IPS-20b (cell line): ENCODE measurements around the gene PMEPA1.

ENCODE experiments used
- H3K27ac ChIP-seq: one replicate; pipeline ENCODE4 v1.5.1; 2013; ENCODE audit warnings: low read length
- H3K27me3 ChIP-seq: 2 replicates; pipeline ENCODE4 v1.6.1; 2013; ENCODE audit warnings: mild to moderate bottlenecking, low read length, inconsistent platforms; ENCODE audit not compliant: insufficient read depth
- H3K36me3 ChIP-seq: 2 replicates; pipeline ENCODE4 v1.6.1; 2013; ENCODE audit warnings: low read depth, mild to moderate bottlenecking, inconsistent platforms, low read length, moderate library complexity; ENCODE audit not compliant: insufficient read depth
- H3K4me1 ChIP-seq: 2 replicates; pipeline ENCODE4 v1.6.1; 2013; ENCODE audit warnings: mild to moderate bottlenecking, control low read depth, inconsistent platforms, low read length, moderate library complexity; ENCODE audit not compliant: insufficient read depth
- H3K4me3 ChIP-seq: 2 replicates; pipeline ENCODE4 v1.5.1; 2013; ENCODE audit warnings: mild to moderate bottlenecking, low read length, inconsistent platforms
- H3K9ac ChIP-seq: 2 replicates; pipeline ENCODE4 v1.6.1; 2013; ENCODE audit warnings: low read depth, mild to moderate bottlenecking, inconsistent platforms, low read length, moderate library complexity
- H3K9me3 ChIP-seq: 2 replicates; pipeline ENCODE4 v1.6.1; 2013; ENCODE audit warnings: mild to moderate bottlenecking, low read depth, low read length, inconsistent platforms; ENCODE audit not compliant: insufficient read depth

The PMEPA1 gene

DNA sequence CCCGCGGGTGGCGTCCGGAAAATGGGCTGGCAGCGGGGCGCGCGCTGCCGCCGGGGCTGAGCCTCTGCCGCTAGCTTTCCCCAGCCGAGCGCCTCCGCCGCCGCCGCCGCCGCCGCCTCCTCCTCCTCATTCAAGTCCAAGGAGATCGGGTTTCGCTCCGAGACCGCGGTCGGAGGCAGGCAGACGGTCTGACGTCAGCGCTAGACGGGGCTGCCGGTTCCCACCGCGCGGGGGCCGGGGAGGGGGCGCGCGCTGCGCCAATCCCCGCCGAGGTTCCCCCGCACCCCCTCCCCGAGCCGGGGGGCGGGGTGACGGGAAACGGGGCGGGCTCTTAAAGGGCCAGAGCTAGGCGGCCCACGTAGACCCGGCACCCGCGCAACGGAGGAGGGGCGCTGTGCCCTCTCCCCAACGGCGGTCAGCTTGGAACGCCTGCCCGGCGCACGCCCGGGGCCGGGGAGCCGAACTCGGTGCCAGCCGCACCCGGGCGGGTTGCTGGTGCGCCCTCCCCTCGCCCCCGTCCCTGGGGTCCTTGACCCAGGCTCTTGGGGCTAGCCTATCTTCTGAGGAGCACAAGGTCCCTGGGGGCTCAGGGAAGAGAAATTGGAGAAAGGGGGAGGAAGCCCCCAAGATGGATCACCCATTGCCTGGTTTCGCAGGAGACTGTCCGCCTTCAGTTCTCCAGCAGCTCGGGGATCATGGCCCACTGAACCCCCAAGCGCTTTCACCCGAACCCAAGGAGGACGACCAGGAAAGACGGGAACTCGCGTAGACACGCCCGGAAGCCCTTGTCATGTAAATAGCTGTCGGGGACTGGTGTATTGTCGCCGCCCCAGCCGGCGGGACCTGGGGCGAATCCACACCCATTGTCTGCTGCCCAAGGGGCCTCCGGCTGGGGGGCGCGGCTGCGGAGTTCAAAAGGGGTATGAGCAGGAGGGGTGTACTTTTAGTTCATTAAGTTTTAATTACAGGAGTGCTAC lies at the start of gene PMEPA1:
Gene PMEPA1, minus strand, starts transcription at position 193 of the 977 bp plus-strand sequence. CDS start 433 bp downstream, outside the sequence.
- Histone ChIP-seq H3K27ac (peak within 1 kb of the TSS; percentile 53), H3K4me3 (peak within 1 kb of the TSS; percentile 90)

DNA sequence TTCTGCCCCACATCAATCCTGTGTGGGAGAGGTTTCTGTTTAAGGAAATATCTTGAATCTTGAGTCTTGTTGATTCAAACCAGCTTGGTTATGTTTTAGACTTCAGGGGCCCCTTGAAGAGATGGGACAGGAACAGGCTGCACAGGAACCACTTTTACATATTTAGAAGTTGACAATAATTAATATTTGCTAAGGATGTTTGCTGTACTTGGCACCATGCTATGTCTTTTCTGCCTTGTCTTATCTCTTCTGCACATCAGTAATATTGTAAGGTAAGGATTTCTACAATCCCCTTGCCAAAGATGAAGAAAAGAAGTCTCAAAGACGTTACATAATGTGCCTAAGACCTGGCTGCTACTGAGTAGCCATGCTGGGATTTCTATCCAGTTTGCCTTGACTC lies 48.0 kb upstream of the PMEPA1 start:
- Histone ChIP-seq H3K27ac (no peak overlapping the region), H3K9ac (no peak overlapping the region), H3K27me3 (no peaks in the 10 kb centered on the region), H3K4me3 (no peak overlapping the region), H3K4me1 (peaks cover 3% of the 10 kb centered on the region; the same call in 1 of the 2 replicates), H3K36me3 (no peaks in the 10 kb centered on the region), H3K9me3 (no peaks in the 10 kb centered on the region; the same call in 1 of the 2 replicates)

More for the DNA sequence above, at the start of gene PMEPA1:
- Histone ChIP-seq H3K36me3 (no peaks in the 10 kb centered on the region), H3K9ac (peak within 1 kb of the TSS; percentile 93), H3K4me1 (peaks cover 18% of the 10 kb centered on the region), H3K9me3 (no peaks in the 10 kb centered on the region), H3K27me3 (peaks cover 33% of the 10 kb centered on the region)

DNA sequence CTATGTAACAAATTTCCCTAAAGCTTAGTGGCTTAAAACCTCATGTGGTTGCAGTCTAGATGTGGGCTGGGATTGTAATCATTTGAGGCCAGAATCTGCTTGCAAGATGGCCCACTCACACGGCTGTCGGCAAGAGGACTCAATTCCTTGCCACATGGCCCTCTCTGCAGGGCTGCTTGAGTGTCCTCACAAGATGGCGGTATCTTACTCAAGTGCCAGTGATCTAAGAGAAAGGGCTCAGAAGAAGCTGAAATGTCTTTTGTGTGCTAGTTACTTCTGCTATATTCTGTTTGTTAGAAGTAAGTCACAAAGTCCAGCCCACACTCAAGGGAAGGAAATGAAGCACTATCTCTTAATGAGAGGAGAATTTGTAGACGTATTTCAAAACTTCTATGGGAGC lies 47.1 kb upstream of the PMEPA1 start:
- no peak overlapping the region for H3K9ac ChIP-seq
- no peaks in the 10 kb centered on the region for H3K36me3 ChIP-seq
- H3K4me3 ChIP-seq, result no peak overlapping the region
- no peaks in the 10 kb centered on the region for H3K27me3 ChIP-seq
- H3K4me1 ChIP-seq, result peaks cover 3% of the 10 kb centered on the region; the same call in 1 of the 2 replicates
- no peak overlapping the region for H3K27ac ChIP-seq
- H3K9me3 ChIP-seq, result no peaks in the 10 kb centered on the region; the same call in 1 of the 2 replicates

DNA sequence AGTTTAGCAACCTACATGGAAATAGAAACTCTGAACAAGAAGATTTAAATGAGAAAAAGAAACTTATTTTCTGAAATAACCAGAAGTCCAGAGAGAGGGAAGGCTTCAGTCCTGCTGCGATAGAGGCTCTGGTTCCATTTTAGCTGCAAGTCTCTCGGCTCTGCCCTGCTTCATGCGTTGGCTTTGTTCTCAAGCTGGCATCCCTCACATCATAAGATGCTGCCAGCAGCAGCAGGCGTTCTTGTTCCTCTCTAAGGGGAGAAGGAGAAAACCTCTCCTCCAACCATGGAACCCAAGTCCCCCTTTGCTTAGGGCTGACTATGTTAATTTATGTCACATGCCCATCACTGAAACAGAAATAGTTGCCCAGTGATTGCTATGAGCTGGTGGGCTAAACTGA lies 46.4 kb upstream of the PMEPA1 start:
- Histone ChIP-seq H3K9ac (no peak overlapping the region), H3K27ac (no peak overlapping the region), H3K36me3 (no peaks in the 10 kb centered on the region), H3K4me1 (peaks cover 3% of the 10 kb centered on the region; the same call in 1 of the 2 replicates), H3K27me3 (no peaks in the 10 kb centered on the region), H3K4me3 (no peak overlapping the region), H3K9me3 (no peaks in the 10 kb centered on the region; the same call in 1 of the 2 replicates)

- Histone ChIP-seq H3K9ac (no peak overlapping the region), H3K27me3 (no peaks in the 10 kb centered on the region), H3K4me1 (peaks cover 3% of the 10 kb centered on the region; the same call in 1 of the 2 replicates), H3K36me3 (no peaks in the 10 kb centered on the region), H3K4me3 (no peak overlapping the region), H3K27ac (no peak overlapping the region), H3K9me3 (no peaks in the 10 kb centered on the region; the same call in 1 of the 2 replicates)
These were observed 45.8 kb upstream of the PMEPA1 start for GRCh38 chr20:57755609-57756008.

- no peaks in the 10 kb centered on the region for H3K9me3 ChIP-seq
- H3K27ac ChIP-seq, result no peak overlapping the region
- no peak overlapping the region for H3K4me3 ChIP-seq
- H3K36me3 ChIP-seq, result no peaks in the 10 kb centered on the region
- H3K9ac ChIP-seq, result no peak overlapping the region
- no peaks in the 10 kb centered on the region for H3K4me1 ChIP-seq
- no peaks in the 10 kb centered on the region for H3K27me3 ChIP-seq
These were observed 44.4 kb upstream of the PMEPA1 start for GRCh38 chr20:57754190-57754589.

DNA sequence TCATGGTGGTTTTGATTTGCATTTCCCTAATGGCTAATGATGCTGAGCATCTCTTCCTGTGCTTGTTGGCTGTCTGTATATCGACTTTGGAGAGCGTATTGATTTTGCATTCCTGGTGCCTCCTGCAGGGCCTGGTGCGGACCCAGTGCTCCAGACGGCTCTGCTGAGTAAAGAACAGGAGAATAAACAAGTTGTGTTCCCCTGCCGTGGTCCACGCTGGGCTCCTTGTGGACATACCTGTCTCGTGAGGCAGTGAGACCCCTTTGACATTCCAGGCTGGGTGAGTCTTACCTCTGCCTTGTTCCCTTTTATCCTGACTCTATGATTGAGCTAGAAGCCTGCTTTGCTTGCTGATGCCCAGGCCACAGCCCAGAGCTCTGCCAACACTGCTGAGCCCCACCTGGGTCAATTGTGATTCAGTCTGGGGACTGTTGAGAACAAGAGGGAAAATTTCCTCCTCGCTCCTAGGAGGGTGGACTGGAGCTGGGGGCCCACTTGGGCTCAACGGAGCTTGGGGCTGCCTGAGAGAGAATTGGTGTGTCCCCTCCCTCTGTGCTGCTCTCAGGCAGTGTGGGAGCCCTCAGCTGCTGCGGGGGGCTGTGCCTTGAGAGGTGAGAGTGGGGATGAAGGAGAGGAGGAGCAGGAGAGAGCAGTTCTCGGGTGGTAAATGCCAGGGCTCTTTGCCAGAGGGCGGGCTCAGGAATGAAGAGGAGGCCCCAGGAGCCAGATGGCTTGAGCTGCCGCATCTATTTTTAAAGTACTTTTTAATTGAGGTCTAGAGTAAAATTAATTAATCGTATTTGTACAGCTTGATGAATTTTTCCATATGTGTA lies 43.7 kb upstream of the PMEPA1 start:
- Histone ChIP-seq H3K36me3 (no peaks in the 10 kb centered on the region), H3K27ac (no peak overlapping the region), H3K4me3 (no peak overlapping the region), H3K9me3 (no peaks in the 10 kb centered on the region), H3K4me1 (no peaks in the 10 kb centered on the region), H3K9ac (no peak overlapping the region), H3K27me3 (no peaks in the 10 kb centered on the region)

GRCh38 chr20:57751411-57751810 lies 41.6 kb upstream of the PMEPA1 start:
- H3K36me3 ChIP-seq, result no peaks in the 10 kb centered on the region
- H3K27ac ChIP-seq, result no peak overlapping the region
- H3K4me3 ChIP-seq, result no peak overlapping the region
- H3K9me3 ChIP-seq, result no peaks in the 10 kb centered on the region
- H3K27me3 ChIP-seq, result no peaks in the 10 kb centered on the region
- no peaks in the 10 kb centered on the region for H3K4me1 ChIP-seq
- no peak overlapping the region for H3K9ac ChIP-seq

DNA sequence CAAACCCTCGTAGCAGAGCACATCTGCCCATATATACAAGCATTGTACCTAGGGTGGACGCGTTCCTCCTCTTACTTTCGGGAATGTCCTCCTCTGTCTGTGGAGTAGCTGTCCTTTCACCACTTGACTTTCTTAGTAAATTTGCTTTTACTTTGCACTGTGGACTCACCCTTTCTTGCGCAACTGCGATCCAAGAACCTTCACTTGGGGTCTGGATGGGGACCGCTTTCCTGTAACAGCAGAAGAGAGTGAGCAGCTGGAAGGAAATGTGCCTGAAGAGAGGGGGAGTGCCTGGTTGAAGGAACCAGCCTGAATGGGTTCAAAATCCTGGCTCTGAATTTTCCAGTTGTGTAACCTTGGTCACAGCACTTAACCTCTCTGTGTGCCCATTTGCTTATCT lies 40.1 kb upstream of the PMEPA1 start:
- Histone ChIP-seq H3K4me1 (no peaks in the 10 kb centered on the region), H3K36me3 (no peaks in the 10 kb centered on the region), H3K9ac (no peak overlapping the region), H3K4me3 (no peak overlapping the region), H3K9me3 (no peaks in the 10 kb centered on the region), H3K27me3 (no peaks in the 10 kb centered on the region), H3K27ac (no peak overlapping the region)

DNA sequence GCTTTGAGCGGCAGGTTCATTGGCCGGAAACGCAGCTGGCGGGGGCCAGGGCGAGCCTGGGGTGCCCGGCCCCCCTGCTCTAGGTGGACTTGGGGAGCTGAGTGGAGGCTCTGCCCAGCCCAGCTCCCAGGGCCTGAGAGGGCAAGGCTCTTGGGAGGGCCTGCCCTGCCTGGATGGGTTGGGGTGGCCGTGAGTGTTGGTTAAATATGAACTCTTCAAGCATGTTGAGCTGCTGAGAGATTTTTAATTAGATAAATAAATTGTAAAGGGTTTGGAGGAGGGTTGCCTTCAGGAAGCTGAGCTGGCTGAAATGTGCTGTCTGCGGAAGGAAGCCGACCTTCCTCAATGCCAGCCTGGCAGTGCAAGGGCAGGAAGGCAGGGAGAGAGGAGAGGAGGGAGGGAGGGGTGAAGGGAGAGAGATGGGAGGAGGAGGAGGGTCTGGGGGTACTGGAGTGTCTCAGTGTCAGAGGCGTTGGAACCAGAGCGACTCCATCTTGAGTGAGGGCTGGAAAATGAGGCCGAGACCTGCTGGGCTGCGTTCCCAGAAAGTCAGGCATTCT lies 39.4 kb upstream of the PMEPA1 start:
- Histone ChIP-seq H3K9me3 (no peaks in the 10 kb centered on the region), H3K9ac (no peak overlapping the region), H3K4me3 (no peak overlapping the region), H3K27me3 (no peaks in the 10 kb centered on the region), H3K36me3 (no peaks in the 10 kb centered on the region), H3K27ac (no peak overlapping the region), H3K4me1 (no peaks in the 10 kb centered on the region)

DNA sequence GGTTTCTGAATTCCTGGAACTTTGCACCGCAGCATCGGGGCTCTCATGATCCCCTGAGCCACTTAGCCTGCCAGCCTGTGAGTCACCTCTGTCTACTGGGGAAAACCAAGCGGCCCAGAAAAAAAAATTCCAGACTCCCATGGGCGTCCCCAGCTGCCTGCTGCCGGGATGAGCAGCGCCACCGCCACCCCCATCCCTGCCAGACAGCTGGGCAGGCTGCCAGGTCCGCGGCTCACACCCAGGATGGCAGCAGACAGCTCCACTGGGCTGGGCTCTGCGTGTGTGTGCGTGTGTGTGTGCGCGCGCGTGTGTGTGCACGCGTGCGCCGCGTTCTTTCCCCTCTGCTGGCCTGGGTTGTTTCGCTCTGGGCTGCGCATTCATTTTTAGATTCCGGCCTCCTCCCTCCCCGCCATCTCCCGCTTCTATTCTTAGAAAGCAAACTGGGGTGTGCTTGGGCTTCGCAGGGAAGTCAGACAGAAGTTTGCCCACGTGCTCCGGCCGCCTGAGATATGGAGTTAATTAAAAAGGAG lies 38.9 kb upstream of the PMEPA1 start:
- H3K27ac ChIP-seq, result no peak overlapping the region
- H3K9ac ChIP-seq, result no peak overlapping the region
- H3K9me3 ChIP-seq, result no peaks in the 10 kb centered on the region
- H3K36me3 ChIP-seq, result no peaks in the 10 kb centered on the region
- H3K4me1 ChIP-seq, result no peaks in the 10 kb centered on the region
- no peaks in the 10 kb centered on the region for H3K27me3 ChIP-seq
- H3K4me3 ChIP-seq, result no peak overlapping the region
